Memory B cell (primary cell): ENCODE measurements around the gene ZEB2.
A peak's percentile ranks its signal among the peaks of the same experiment; 100 is the strongest.

Source experiments
- ATAC-seq: fragments of 150-1000 bp; cut with Tn5 transposase; 2 replicates; pipeline ENCODE4 v1.10.0; 2021; ENCODE audit warnings: low read depth, mild to moderate bottlenecking, moderate library complexity
- DNase-seq, 2 donors: peaks; one replicate each; pipeline ENCODE4 v3.0.0; 2022; ENCODE audit warnings: low spot score in 2 of 2
- H3K27ac Mint-ChIP-seq: one replicate; pipeline ENCODE4 v1.8.0; 2022; ENCODE audit warnings: mild to moderate bottlenecking, moderate library complexity, mixed read lengths
- H3K27me3 Mint-ChIP-seq: one replicate; pipeline ENCODE4 v1.8.0; 2022; ENCODE audit warnings: mixed read lengths
- H3K36me3 Mint-ChIP-seq: one replicate; pipeline ENCODE4 v1.8.0; 2022; ENCODE audit warnings: mild to moderate bottlenecking, mixed read lengths
- H3K4me1 Mint-ChIP-seq: one replicate; pipeline ENCODE4 v1.8.0; 2022; ENCODE audit warnings: mixed read lengths
- H3K4me3 Mint-ChIP-seq: one replicate; pipeline ENCODE4 v1.8.0; 2022; ENCODE audit warnings: mild to moderate bottlenecking, moderate library complexity, mixed read lengths
- H3K9me3 Mint-ChIP-seq: one replicate; pipeline ENCODE4 v1.8.0; 2022; ENCODE audit warnings: mixed read lengths

The ZEB2 gene

GRCh38 chr2:144443837-144444817 is 75.8 kb downstream of the ZEB2 start:
- DNase-seq (no peak), ATAC-seq (no peak)
- H3K9me3 Mint-ChIP-seq: no peaks in the 10 kb centered on the region
- peaks cover 35% of the 10 kb centered on the region for H3K4me1 Mint-ChIP-seq
- H3K4me3 Mint-ChIP-seq: no peak overlapping the region
- H3K27ac Mint-ChIP-seq: peak overlapping the region; percentile 2
- peaks cover 8% of the 10 kb centered on the region for H3K36me3 Mint-ChIP-seq
- H3K27me3 Mint-ChIP-seq: no peaks in the 10 kb centered on the region

- H3K27ac Mint-ChIP-seq: no peak overlapping the region
- H3K4me3 Mint-ChIP-seq: no peak overlapping the region
- H3K9me3 Mint-ChIP-seq: no peaks in the 10 kb centered on the region
- H3K4me1 Mint-ChIP-seq: peaks cover 32% of the 10 kb centered on the region
- no peaks in the 10 kb centered on the region for H3K27me3 Mint-ChIP-seq
- DNase-seq (no peak), ATAC-seq (no peak)
- H3K36me3 Mint-ChIP-seq: peaks cover 9% of the 10 kb centered on the region
Measured at GRCh38 chr2:144441711-144442141, 78.2 kb downstream of the ZEB2 start.

GRCh38 chr2:144439993-144440392 is 79.9 kb downstream of the ZEB2 start:
- Mint-ChIP-seq H3K27me3 (no peaks in the 10 kb centered on the region), H3K4me3 (no peak overlapping the region), H3K9me3 (no peaks in the 10 kb centered on the region), H3K4me1 (peaks cover 23% of the 10 kb centered on the region), H3K36me3 (peaks cover 2% of the 10 kb centered on the region), H3K27ac (no peak overlapping the region)
- DNase-seq (no peak), ATAC-seq (no peak)

- ATAC-seq (no peak), DNase-seq (no peak)
- Mint-ChIP-seq H3K4me1 (peaks cover 30% of the 10 kb centered on the region), H3K36me3 (peaks cover 7% of the 10 kb centered on the region), H3K9me3 (no peaks in the 10 kb centered on the region), H3K27me3 (no peaks in the 10 kb centered on the region), H3K27ac (no peak overlapping the region), H3K4me3 (no peak overlapping the region)
Measured at GRCh38 chr2:144438801-144439631, 80.9 kb downstream of the ZEB2 start.

DNA sequence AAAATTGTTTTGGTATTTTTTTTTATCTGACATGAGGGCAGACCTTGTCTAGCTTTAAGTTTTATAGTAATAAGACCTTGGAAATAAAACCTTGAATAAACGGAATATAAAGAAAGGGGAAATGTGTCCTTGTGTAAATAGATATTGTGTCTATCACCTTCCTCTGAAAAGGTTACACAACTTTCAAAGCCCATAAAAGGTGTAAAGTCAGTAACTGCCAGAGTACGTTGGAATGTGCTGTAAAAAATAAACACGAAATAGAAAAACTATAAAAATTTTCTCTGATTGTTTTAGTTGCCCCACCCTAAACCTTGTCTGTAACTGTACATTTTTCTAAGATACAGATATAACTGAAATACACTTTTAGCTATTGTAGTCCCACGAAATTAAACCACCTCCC is 82.3 kb downstream of the ZEB2 start:
- no peak overlapping the region for H3K4me3 Mint-ChIP-seq
- no peaks in the 10 kb centered on the region for H3K27me3 Mint-ChIP-seq
- peaks cover 33% of the 10 kb centered on the region for H3K4me1 Mint-ChIP-seq
- ATAC-seq: no peak
- peaks cover 7% of the 10 kb centered on the region for H3K36me3 Mint-ChIP-seq
- H3K27ac Mint-ChIP-seq: no peak overlapping the region
- DNase-seq: no peak
- no peaks in the 10 kb centered on the region for H3K9me3 Mint-ChIP-seq

GRCh38 chr2:144434425-144435222 is 85.3 kb downstream of the ZEB2 start:
- no peak for DNase-seq

GRCh38 chr2:144432921-144433320 is 87.0 kb downstream of the ZEB2 start:
- no peaks in the 10 kb centered on the region for H3K27me3 Mint-ChIP-seq
- peaks cover 10% of the 10 kb centered on the region for H3K36me3 Mint-ChIP-seq
- peaks cover 22% of the 10 kb centered on the region for H3K4me1 Mint-ChIP-seq
- no peak for DNase-seq
- no peak overlapping the region for H3K27ac Mint-ChIP-seq
- no peak for ATAC-seq
- H3K9me3 Mint-ChIP-seq: no peaks in the 10 kb centered on the region
- H3K4me3 Mint-ChIP-seq: no peak overlapping the region

More at GRCh38 chr2:144434425-144435222, 85.3 kb downstream of the ZEB2 start:
- peaks cover 7% of the 10 kb centered on the region for H3K36me3 Mint-ChIP-seq
- H3K27me3 Mint-ChIP-seq: no peaks in the 10 kb centered on the region
- H3K9me3 Mint-ChIP-seq: no peaks in the 10 kb centered on the region
- ATAC-seq: no peak
- peaks cover 30% of the 10 kb centered on the region for H3K4me1 Mint-ChIP-seq
- H3K27ac Mint-ChIP-seq: no peak overlapping the region
- H3K4me3 Mint-ChIP-seq: no peak overlapping the region

- Mint-ChIP-seq H3K9me3 (no peaks in the 10 kb centered on the region), H3K27me3 (no peaks in the 10 kb centered on the region), H3K36me3 (peaks cover 10% of the 10 kb centered on the region), H3K27ac (no peak overlapping the region), H3K4me1 (peaks cover 26% of the 10 kb centered on the region), H3K4me3 (no peak overlapping the region)
- DNase-seq: no peak
- no peak for ATAC-seq
Measured at GRCh38 chr2:144431998-144432397, 87.9 kb downstream of the ZEB2 start.

DNA sequence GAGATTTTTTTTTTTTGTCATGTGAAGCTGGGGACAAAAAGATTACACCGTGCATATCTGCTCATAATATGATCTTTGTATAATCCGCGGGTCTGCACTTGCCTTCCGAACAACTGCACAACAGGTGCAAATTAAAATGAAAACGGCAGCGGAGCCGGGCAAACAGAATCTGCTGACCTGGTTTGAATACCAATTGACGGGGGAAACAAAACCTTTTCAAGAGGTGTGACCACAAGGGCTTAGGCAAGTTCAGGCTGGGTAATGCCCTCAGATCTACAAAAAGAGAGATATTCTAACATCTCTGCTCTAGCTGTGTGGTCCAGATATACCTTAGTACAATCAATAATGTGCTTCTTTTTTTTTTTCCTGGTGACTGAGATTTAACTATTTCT is 88.5 kb downstream of the ZEB2 start:
- Mint-ChIP-seq H3K9me3 (no peaks in the 10 kb centered on the region), H3K4me3 (no peak overlapping the region), H3K36me3 (peaks cover 10% of the 10 kb centered on the region), H3K4me1 (peaks cover 29% of the 10 kb centered on the region), H3K27ac (no peak overlapping the region), H3K27me3 (no peaks in the 10 kb centered on the region)
- peak; percentile 80 for ATAC-seq
- DNase-seq: peak in 1 of 2 donors; percentile 14

- DNase-seq (no peak), ATAC-seq (peak; percentile 11)
- peaks cover 10% of the 10 kb centered on the region for H3K36me3 Mint-ChIP-seq
- no peaks in the 10 kb centered on the region for H3K9me3 Mint-ChIP-seq
- H3K4me3 Mint-ChIP-seq: no peak overlapping the region
- H3K27me3 Mint-ChIP-seq: no peaks in the 10 kb centered on the region
- peaks cover 31% of the 10 kb centered on the region for H3K4me1 Mint-ChIP-seq
- no peak overlapping the region for H3K27ac Mint-ChIP-seq
Measured at GRCh38 chr2:144430722-144431391, 89.1 kb downstream of the ZEB2 start.

DNA sequence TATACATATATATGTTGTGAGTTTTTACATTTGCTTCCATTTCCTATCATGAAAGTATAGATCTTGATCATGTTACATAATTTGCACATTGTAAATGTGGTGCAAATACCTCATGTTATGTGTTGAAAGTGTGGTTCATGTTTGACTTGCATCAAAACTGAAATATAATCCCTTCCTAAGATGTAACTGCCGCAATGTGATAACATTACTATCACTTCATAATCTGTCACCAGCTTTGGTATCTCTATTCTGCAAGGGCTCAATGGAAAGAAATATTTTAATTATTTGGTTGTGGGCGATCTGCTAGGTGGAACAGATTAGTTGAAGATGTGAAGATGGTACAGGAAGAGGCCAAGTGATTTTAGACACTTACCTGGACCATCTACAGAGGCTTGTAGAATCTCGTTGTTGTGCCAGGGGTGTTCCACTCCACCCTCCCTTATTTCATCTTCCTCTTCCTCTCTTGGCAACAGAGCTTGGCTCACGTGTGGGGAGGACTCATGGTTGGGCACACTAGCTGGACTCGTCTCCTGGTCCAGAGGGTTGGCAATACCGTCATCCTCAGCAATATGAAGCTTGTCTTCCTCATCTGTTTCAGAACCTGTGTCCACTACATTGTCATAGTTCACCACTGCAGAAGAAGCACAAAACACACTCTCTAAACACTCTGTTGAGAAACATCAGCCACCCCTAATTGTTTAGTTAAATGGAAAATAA is 90.4 kb downstream of the ZEB2 start:
- no peak for DNase-seq
- Mint-ChIP-seq H3K9me3 (no peaks in the 10 kb centered on the region), H3K4me1 (peaks cover 30% of the 10 kb centered on the region), H3K36me3 (peaks cover 9% of the 10 kb centered on the region), H3K4me3 (no peak overlapping the region), H3K27me3 (no peaks in the 10 kb centered on the region), H3K27ac (no peak overlapping the region)
- no peak for ATAC-seq

- Mint-ChIP-seq H3K4me3 (no peak overlapping the region), H3K4me1 (peaks cover 20% of the 10 kb centered on the region), H3K9me3 (no peaks in the 10 kb centered on the region), H3K27ac (peak overlapping the region; percentile 42), H3K27me3 (no peaks in the 10 kb centered on the region), H3K36me3 (peaks cover 21% of the 10 kb centered on the region)
- DNase-seq: no peak
- ATAC-seq: no peak
Measured at GRCh38 chr2:144426981-144427479, 92.9 kb downstream of the ZEB2 start.
